Measurements from ENCODE around the gene CELF2. TPM values are rescaled to one million over a fixed set of nuclear protein-coding genes. Genes with fewer than 3 reads are reported as not detected.

The CELF2 gene
- total RNA-seq, 4 donors from 2014 or later = 27.0 to 44.1 (median 31.3) TPM

- no peak for TF ChIP-seq POLR2A (IDR thresholded peaks at IDR 0.05)
- TF ChIP-seq EP300 (IDR thresholded peaks at IDR 0.05; ENCODE audit: low read depth) = no peak
- TF ChIP-seq POLR2AphosphoS5 (IDR thresholded peaks at IDR 0.05) = no peak
- TF ChIP-seq CTCF (IDR thresholded peaks at IDR 0.05) = no peak
- Histone ChIP-seq H3K27me3 (no peaks in the 10 kb centered on the region), H3K4me3 (no peak overlapping the region), H3K27ac (no peak overlapping the region), H3K36me3 (no peaks in the 10 kb centered on the region), H3K4me1 (no peaks in the 10 kb centered on the region), H3K9me3 (no peaks in the 10 kb centered on the region)
- no peak for DNase-seq
- intact Hi-C loops (cut with DNase I; ENCODE audit: low total_unique reads) (no loop called here), in situ Hi-C loops (cut with MboI; ENCODE audit: low pct_ligation_motif_present in 1 of 4, low pct_unique_long_range_greater_than_20kb in 1 of 4, low sequenced_read_pairs in 3 of 4) (no loop called here)
- 86 to 92% methylated on average over 4 of the region's 4 CpGs for WGBS, 2 donors (ENCODE audit: low coverage in 1 of 2)
Observed at GRCh38 chr10:11074536-11075267, 57.0 kb downstream of the CELF2 start.

GRCh38 chr10:11076221-11076620, 58.5 kb downstream of the CELF2 start:
- Histone ChIP-seq H3K4me3 (no peak overlapping the region), H3K27me3 (no peaks in the 10 kb centered on the region), H3K4me1 (no peaks in the 10 kb centered on the region), H3K9me3 (no peaks in the 10 kb centered on the region), H3K27ac (no peak overlapping the region), H3K36me3 (no peaks in the 10 kb centered on the region)
- no peak for DNase-seq
- in situ Hi-C loops (cut with MboI; ENCODE audit: low pct_ligation_motif_present in 1 of 4, low pct_unique_long_range_greater_than_20kb in 1 of 4, low sequenced_read_pairs in 3 of 4) (no loop called here), intact Hi-C loops (cut with DNase I; ENCODE audit: low total_unique reads) (no loop called here)
- 80 to 87% methylated on average over 4 of the region's 4 CpGs for WGBS, 2 donors (ENCODE audit: low coverage in 1 of 2)
- TF ChIP-seq CTCF (IDR thresholded peaks at IDR 0.05) (no peak), POLR2AphosphoS5 (IDR thresholded peaks at IDR 0.05) (no peak)

- Histone ChIP-seq H3K4me1 (no peaks in the 10 kb centered on the region), H3K4me3 (no peak overlapping the region), H3K27ac (no peak overlapping the region), H3K9me3 (no peaks in the 10 kb centered on the region), H3K36me3 (no peaks in the 10 kb centered on the region), H3K27me3 (no peaks in the 10 kb centered on the region)
- TF ChIP-seq EP300 (IDR thresholded peaks at IDR 0.05; ENCODE audit: low read depth) (no peak), POLR2A (IDR thresholded peaks at IDR 0.05) (no peak), CTCF (IDR thresholded peaks at IDR 0.05) (no peak), POLR2AphosphoS5 (IDR thresholded peaks at IDR 0.05) (no peak)
- intact Hi-C loops (cut with DNase I; ENCODE audit: low total_unique reads) (no loop called here), in situ Hi-C loops (cut with MboI; ENCODE audit: low pct_ligation_motif_present in 1 of 4, low pct_unique_long_range_greater_than_20kb in 1 of 4, low sequenced_read_pairs in 3 of 4) (no loop called here)
- no peak for DNase-seq
- WGBS, 2 donors (ENCODE audit: low coverage in 1 of 2) = 66 to 70% methylated on average over 2 to 3 of the region's 3 CpGs
Observed at GRCh38 chr10:11080564-11080984, 62.9 kb downstream of the CELF2 start.

GRCh38 chr10:11081408-11081807, 63.7 kb downstream of the CELF2 start:
- TF ChIP-seq CTCF (IDR thresholded peaks at IDR 0.05) (no peak), EP300 (IDR thresholded peaks at IDR 0.05; ENCODE audit: low read depth) (no peak), POLR2A (IDR thresholded peaks at IDR 0.05) (no peak), POLR2AphosphoS5 (IDR thresholded peaks at IDR 0.05) (no peak)
- Histone ChIP-seq H3K27ac (no peak overlapping the region), H3K4me1 (no peaks in the 10 kb centered on the region), H3K27me3 (no peaks in the 10 kb centered on the region), H3K4me3 (no peak overlapping the region), H3K9me3 (no peaks in the 10 kb centered on the region), H3K36me3 (no peaks in the 10 kb centered on the region)
- in situ Hi-C loops (cut with MboI; ENCODE audit: low pct_ligation_motif_present in 1 of 4, low pct_unique_long_range_greater_than_20kb in 1 of 4, low sequenced_read_pairs in 3 of 4) (no loop called here), intact Hi-C loops (cut with DNase I; ENCODE audit: low total_unique reads) (no loop called here)
- WGBS, 2 donors (ENCODE audit: low coverage in 1 of 2) = 64 to 79% methylated on average over 2 to 3 of the region's 3 CpGs
- DNase-seq = no peak
